ENCODE results near the gene AP3M1.
"Not testable (repeated sequence)": the region's sequence is repeated elsewhere in the genome, so short reads cannot be mapped to it uniquely, and the experiment has no call there.

Gene AP3M1, protein sequence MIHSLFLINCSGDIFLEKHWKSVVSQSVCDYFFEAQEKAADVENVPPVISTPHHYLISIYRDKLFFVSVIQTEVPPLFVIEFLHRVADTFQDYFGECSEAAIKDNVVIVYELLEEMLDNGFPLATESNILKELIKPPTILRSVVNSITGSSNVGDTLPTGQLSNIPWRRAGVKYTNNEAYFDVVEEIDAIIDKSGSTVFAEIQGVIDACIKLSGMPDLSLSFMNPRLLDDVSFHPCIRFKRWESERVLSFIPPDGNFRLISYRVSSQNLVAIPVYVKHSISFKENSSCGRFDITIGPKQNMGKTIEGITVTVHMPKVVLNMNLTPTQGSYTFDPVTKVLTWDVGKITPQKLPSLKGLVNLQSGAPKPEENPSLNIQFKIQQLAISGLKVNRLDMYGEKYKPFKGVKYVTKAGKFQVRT

GRCh38 chr10:74150204-74150989, at the start of gene AP3M1:
Gene AP3M1, minus strand, starts transcription at chr10:74150828. Its CDS starts 12,449 bp downstream, at chr10:74138379.
- DNase-seq (ENCODE audit: low read depth) = peak; percentile 82

DNA sequence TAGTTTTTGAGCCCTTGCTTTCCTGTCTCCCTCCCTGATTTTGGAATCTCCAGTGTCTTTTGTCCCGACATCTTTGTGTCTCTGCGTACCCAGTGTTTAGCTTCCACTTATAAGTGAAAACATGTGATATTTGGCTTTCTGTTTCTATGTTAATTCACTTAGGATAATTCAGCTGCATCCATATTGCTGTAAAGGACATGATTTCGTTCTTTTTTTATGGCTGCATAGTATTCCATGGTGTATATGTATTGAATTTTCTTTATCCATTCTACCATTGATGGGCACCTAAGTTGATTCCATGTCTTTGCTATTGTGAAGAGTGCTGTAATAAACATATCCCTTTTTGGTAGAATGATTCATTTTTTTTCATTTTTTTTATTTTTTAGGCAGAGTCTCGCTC, 48.7 kb upstream of the AP3M1 start:
- DNase-seq (ENCODE audit: low read depth) = no peak

- DNase-seq (ENCODE audit: low read depth) = no peak
Observed at GRCh38 chr10:74194999-74195398, 44.4 kb upstream of the AP3M1 start.

DNA sequence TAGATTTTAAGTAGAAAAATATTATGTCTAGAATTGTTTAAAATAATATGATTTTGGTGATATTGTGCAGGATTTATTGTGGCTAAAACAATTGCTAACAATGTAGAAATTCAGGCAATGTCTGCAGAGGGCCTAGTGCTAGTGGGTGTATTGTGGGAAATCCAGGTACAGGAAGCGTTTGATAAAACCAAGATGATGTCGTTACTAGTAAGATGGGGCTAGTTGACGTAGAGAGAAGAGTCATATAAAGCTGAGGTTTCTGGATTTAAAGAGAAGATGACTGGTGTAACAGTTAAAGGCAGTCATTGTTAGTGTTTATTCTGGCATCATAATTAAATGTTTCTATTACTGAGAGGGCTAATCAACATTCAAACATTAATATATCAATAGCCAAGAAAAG, 43.9 kb upstream of the AP3M1 start:
- no peak for DNase-seq (ENCODE audit: low read depth)

- no peak for DNase-seq (ENCODE audit: low read depth)
Observed at GRCh38 chr10:74190494-74190893, 39.9 kb upstream of the AP3M1 start.

DNA sequence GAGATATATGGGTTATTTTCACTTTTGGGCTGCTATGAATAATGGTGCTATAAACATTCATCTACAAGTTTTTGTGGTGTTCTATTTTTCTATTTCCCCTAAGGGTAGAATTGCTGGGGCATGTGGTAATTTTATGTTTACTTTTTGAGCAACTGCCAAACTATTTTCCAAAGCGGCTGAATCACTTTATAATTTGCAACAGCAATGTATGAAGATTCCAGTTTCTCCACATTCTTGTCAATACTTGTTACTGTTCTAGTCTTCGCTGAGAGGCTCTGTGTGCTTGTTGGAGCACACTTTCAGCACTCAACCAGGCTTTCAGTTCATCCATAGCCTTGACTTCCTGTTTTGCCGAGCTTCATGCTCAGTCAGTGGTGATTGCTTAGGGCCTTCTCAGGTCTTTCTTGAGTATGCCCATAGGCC, 39.4 kb upstream of the AP3M1 start:
- no peak for DNase-seq (ENCODE audit: low read depth)

- not testable (repeated sequence) for DNase-seq (ENCODE audit: low read depth)
Observed at GRCh38 chr10:74188617-74189016, 38.0 kb upstream of the AP3M1 start.

DNA sequence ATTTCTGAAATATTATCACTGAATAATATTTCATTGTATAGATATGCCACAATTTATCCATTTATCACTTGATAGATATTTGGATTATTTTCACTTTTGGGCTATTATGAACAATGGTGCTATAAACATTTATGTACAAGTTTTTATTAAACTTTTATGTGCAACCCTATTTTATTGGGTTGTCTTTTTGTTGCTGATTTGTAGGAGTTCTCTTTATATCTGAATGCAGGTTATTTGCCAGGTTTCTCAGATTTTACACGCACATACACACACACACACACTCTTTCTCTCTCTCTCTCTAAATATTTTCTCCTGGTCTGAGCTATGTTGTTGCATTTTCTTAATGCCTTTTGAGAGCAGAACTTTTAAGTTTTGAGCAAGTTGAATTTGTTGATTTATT, 36.6 kb upstream of the AP3M1 start:
- DNase-seq (ENCODE audit: low read depth) = no peak

- DNase-seq (ENCODE audit: low read depth) = no peak
Observed at GRCh38 chr10:74186678-74187077, 36.0 kb upstream of the AP3M1 start.

- DNase-seq (ENCODE audit: low read depth) = no peak
Observed at GRCh38 chr10:74179111-74179710, 28.6 kb upstream of the AP3M1 start.

GRCh38 chr10:74178042-74178791, 27.6 kb upstream of the AP3M1 start:
- no peak for DNase-seq (ENCODE audit: low read depth)

DNA sequence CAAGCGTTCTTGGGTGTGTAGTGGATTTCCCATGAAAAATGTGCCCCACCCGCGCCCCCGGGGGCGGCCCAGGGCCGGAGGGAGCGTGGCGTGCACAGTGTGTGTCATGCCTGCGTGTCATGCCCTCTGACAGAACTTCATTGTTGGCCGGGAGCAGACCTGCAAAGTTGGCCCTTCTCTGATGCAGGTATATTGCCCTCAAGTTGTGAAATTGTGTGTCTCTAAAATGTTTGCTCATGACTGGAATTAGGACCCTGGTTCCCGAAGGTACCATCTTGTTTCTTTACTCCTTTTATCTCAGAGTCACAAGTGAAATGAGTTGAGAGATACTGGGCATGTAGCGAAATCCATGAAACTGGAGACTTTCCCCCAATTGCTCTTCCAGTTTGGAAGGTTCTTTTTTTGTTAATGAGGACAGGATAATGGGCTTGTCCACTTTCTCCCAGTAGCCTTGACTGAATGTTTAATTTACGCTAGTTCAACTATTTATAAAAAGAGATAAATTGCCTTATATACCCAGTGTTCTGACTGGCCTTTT, 26.6 kb upstream of the AP3M1 start:
- no peak for DNase-seq (ENCODE audit: low read depth)

DNA sequence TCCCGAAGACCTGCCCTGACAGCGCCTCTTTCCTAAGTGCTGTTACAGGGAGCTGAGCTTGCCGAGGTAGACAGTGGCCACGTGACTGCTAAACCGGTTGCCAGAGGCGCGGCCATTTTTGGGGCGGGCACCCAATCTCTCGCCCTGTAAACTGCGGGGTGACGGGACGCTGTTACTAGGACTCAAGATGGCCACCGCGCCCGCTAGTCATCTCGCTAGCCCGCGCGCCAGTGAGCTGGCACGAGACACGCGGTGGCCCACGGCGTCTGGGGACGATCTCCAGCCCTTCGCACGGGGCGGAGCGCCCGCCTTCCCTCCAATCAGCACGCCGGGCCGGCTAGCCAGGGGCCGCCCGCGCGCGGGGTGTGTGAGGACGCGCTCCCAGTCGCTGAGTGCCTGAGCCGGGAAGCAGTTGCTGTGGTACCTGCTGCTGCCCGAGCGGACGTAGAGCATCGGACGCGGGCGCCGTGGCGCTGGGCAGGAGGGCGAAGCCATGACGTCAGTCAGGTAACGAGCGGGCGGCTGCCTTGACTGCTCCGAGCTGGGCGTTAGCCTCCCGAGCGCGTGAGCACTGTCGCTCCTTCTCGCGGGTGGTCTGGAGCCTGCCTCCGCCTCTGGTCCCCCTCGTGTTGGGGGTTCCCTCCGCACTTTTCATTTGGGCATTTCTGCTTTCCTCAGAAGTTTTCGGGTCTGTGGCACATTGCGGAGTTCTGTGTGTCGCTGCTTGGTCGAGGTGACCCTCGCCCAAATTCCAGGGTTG, 25.9 kb upstream of the AP3M1 start:
- DNase-seq (ENCODE audit: low read depth) = peak; percentile 95

DNA sequence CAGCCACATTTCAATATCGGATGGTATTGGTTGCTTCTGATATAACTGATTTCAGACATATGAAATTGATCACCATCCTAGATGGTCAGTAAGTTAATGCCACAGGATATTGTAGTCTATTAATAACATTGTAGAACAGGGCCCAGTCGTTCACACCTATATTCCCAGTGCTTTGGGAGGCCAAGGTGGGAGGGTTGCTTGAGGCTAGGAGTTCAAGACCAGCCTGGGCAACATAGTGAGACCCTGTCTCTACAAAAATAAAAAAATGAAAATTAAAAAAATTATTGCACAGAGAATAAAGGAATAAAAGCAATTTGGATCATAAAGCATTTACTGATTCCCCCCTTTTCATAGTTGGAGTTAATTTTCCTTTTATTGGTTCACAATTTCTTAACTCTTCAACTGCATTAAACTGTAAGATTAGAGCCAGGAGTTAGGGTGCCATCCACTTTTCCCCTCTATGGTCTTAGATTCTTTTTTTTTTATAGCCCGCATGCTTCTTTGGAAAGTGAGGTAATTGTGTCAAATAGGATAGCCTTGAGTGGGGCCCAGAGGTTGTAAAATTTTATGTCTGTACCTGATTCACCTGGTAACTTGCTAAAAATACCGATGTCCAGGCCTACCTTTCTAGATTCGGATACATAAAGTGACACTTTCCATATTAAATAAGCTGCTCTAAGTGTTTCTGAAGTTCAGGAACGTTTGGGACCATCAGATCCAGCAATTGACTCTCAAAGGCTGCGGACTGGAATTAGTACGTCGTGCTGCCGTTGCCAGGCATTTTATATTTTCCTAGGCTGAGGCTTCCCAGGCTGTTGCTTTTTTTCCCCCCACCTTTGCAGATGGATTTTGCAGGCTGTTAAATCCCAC, 25.1 kb upstream of the AP3M1 start:
- DNase-seq (ENCODE audit: low read depth) = no peak

GRCh38 chr10:74174521-74174920, 23.9 kb upstream of the AP3M1 start:
- DNase-seq (ENCODE audit: low read depth) = no peak

GRCh38 chr10:74171625-74172024, 21.0 kb upstream of the AP3M1 start:
- no peak for DNase-seq (ENCODE audit: low read depth)

- DNase-seq (ENCODE audit: low read depth) = no peak
Observed at GRCh38 chr10:74167443-74167842, 16.8 kb upstream of the AP3M1 start.

GRCh38 chr10:74165530-74165901, 14.9 kb upstream of the AP3M1 start:
- DNase-seq (ENCODE audit: low read depth) = no peak

DNA sequence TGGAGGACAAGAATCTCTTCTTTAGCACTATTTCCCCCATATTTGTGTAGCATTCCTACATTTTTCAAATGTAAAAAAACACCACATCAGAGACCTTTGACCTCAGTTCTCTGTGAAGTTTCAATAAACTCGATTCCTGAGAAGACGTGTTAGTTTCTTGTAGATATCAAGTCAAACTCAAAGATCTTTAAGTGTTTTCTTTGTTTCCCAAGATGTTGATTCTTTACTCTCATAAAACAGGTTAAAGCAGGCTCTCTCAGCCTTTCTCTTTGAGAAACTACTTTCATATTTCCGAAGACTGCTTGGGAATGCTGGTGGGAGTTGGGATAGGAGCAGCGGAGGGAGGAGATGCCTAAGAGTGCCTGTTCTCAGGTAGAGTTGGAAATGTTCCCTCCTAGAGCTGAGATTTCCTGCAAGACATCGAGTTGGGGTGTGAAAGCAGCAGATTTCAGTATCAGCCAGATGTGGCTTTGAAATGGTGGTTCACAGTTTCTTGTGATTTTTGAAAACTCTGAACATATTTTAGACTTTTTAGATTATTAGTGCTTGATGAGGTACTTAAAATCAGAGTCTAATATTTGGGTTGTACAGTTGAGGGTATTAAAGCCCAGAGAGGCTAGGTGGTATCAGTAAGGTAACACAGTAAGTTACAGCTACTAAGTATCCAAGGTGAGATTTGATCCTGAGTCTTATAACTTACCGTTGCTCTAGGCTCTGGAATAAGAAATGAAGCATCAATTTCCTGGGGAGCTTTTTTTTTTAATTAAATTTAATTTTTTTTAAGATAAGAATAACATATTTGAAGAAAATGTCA, 14.3 kb upstream of the AP3M1 start:
- no peak for DNase-seq (ENCODE audit: low read depth)

Measured in T-helper 22 cell (primary cell).